ENCODE data around the gene UQCC2.

Gene UQCC2

GRCh38 chr6:33705955-33706725 is 5.4 kb downstream of the UQCC2 start:
- no peak for DNase-seq (ENCODE audit: low spot score)

GRCh38 chr6:33705268-33705885 is 6.1 kb downstream of the UQCC2 start:
- DNase-seq (ENCODE audit: low spot score): no peak

GRCh38 chr6:33704215-33705066 is 7.1 kb downstream of the UQCC2 start:
- DNase-seq (ENCODE audit: low spot score): no peak

- DNase-seq (ENCODE audit: low spot score): peak; percentile 81
Measured at GRCh38 chr6:33702345-33702977, 9.0 kb downstream of the UQCC2 start.

GRCh38 chr6:33700391-33701050 is 11.0 kb downstream of the UQCC2 start:
- DNase-seq (ENCODE audit: low spot score): peak; percentile 73

GRCh38 chr6:33699739-33700138 is 11.8 kb downstream of the UQCC2 start:
- no peak for DNase-seq (ENCODE audit: low spot score)

GRCh38 chr6:33699131-33699530 is 12.4 kb downstream of the UQCC2 start:
- DNase-seq (ENCODE audit: low spot score): no peak

GRCh38 chr6:33698494-33698893 is 13.0 kb downstream of the UQCC2 start:
- DNase-seq (ENCODE audit: low spot score): no peak

GRCh38 chr6:33697845-33698244 is 13.7 kb downstream of the UQCC2 start:
- DNase-seq (ENCODE audit: low spot score): no peak

- peak; percentile 37 for DNase-seq (ENCODE audit: low spot score)
Measured at GRCh38 chr6:33696548-33697518, 14.7 kb downstream of the UQCC2 start.

GRCh38 chr6:33696076-33696475 is 15.4 kb downstream of the UQCC2 start:
- no peak for DNase-seq (ENCODE audit: low spot score)

GRCh38 chr6:33695451-33695887 is 16.0 kb downstream of the UQCC2 start:
- DNase-seq (ENCODE audit: low spot score): no peak

GRCh38 chr6:33694977-33695376 is 16.5 kb downstream of the UQCC2 start:
- no peak for DNase-seq (ENCODE audit: low spot score)

- peak; percentile 80 for DNase-seq (ENCODE audit: low spot score)
Measured at GRCh38 chr6:33694401-33694931, 17.0 kb downstream of the UQCC2 start.

- DNase-seq (ENCODE audit: low spot score): no peak
Measured at GRCh38 chr6:33693186-33694105, 18.1 kb downstream of the UQCC2 start.

- DNase-seq (ENCODE audit: low spot score): no peak
Measured at GRCh38 chr6:33692760-33693158, 18.7 kb downstream of the UQCC2 start.

- no peak for DNase-seq (ENCODE audit: low spot score)
Measured at GRCh38 chr6:33692078-33692759, 19.3 kb downstream of the UQCC2 start.

GRCh38 chr6:33691456-33692077 is 19.9 kb downstream of the UQCC2 start:
- DNase-seq (ENCODE audit: low spot score): no peak

Data from GM03348 (cell line).